ENCODE results near the gene KRTAP13-4.

KRTAP13-4 gene

DNA sequence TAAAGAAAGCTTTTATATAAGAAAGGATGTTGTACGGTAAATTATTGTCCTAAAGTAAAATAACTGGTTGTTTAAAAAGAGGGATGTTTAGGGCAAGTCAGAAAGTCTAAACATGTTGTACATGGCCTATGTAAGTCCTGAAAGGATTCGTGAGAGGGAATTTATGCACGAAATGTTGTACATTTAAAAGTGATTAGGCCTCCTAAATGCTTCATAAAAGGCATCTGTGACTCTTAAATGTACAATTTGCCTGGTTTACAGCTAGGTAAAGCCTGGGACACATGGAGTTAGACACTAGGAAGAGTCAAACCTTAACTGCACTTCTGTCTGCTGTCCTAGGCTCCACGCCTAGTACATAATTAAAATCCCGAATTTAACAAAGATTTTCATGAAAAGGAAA lies 14.0 kb upstream of the KRTAP13-4 start:
- no peak for DNase-seq
- no peak overlapping the region for H3K27ac Mint-ChIP-seq
- peaks cover 52% of the 10 kb centered on the region for H3K9me3 Mint-ChIP-seq
- H3K36me3 Mint-ChIP-seq (ENCODE audit: low read depth): peaks cover 11% of the 10 kb centered on the region
- peaks cover 4% of the 10 kb centered on the region for H3K27me3 Mint-ChIP-seq (ENCODE audit: low read depth, poor library complexity)
- TF ChIP-seq, protein P1, sequence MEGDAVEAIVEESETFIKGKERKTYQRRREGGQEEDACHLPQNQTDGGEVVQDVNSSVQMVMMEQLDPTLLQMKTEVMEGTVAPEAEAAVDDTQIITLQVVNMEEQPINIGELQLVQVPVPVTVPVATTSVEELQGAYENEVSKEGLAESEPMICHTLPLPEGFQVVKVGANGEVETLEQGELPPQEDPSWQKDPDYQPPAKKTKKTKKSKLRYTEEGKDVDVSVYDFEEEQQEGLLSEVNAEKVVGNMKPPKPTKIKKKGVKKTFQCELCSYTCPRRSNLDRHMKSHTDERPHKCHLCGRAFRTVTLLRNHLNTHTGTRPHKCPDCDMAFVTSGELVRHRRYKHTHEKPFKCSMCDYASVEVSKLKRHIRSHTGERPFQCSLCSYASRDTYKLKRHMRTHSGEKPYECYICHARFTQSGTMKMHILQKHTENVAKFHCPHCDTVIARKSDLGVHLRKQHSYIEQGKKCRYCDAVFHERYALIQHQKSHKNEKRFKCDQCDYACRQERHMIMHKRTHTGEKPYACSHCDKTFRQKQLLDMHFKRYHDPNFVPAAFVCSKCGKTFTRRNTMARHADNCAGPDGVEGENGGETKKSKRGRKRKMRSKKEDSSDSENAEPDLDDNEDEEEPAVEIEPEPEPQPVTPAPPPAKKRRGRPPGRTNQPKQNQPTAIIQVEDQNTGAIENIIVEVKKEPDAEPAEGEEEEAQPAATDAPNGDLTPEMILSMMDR (IDR thresholded peaks at IDR 0.05): no peak
- no peak overlapping the region for H3K4me3 Mint-ChIP-seq
- no peaks in the 10 kb centered on the region for H3K4me1 Mint-ChIP-seq

DNA sequence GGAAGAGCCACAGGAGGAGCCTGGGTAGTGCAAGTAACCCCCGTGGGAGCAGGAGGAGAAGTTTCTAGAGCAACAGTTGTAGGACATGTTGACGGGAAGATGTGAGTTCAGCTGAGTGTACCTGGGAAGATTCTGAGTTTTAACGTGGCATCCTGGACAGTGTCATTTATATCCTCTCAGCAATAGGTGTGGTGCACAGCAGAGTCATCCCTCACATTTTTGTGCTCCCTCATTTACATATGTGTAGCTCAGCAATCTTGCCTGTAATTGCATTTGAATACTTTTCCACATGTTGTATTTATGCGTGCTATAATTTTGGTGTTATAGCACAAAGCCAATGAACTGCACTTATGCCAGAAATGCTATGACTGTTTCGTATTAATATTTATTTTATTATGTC lies 4.2 kb upstream of the KRTAP13-4 start, which contains the start of gene KRTAP13-3:
Gene KRTAP13-3 (minus strand): TSS at position 101 of the 400 bp plus-strand sequence. CDS start 14 bp downstream, at position 87.
- no peaks in the 10 kb centered on the region for H3K36me3 Mint-ChIP-seq (ENCODE audit: low read depth)
- TF ChIP-seq, protein P1 (IDR thresholded peaks at IDR 0.05): no peak
- no peak within 1 kb of the TSS for H3K4me3 Mint-ChIP-seq
- H3K27me3 Mint-ChIP-seq (ENCODE audit: low read depth, poor library complexity): peaks cover 8% of the 10 kb centered on the region
- no peak for DNase-seq
- peak within 1 kb of the TSS; percentile 17 for H3K27ac Mint-ChIP-seq
- H3K9me3 Mint-ChIP-seq: peaks cover 20% of the 10 kb centered on the region
- no peaks in the 10 kb centered on the region for H3K4me1 Mint-ChIP-seq

GRCh38 chr21:30426731-30427130 lies 3.3 kb upstream of the KRTAP13-4 start:
- Mint-ChIP-seq H3K4me3 (no peak overlapping the region), H3K4me1 (no peaks in the 10 kb centered on the region), H3K9me3 (peaks cover 15% of the 10 kb centered on the region), H3K27me3 (ENCODE audit: low read depth, poor library complexity) (peaks cover 8% of the 10 kb centered on the region), H3K27ac (no peak overlapping the region), H3K36me3 (ENCODE audit: low read depth) (no peaks in the 10 kb centered on the region)
- DNase-seq: no peak
- TF ChIP-seq, protein P1 (IDR thresholded peaks at IDR 0.05): no peak

GRCh38 chr21:30434033-30434631 lies 4.1 kb downstream of the KRTAP13-4 start:
- Mint-ChIP-seq H3K36me3 (ENCODE audit: low read depth) (no peaks in the 10 kb centered on the region), H3K4me3 (no peak overlapping the region), H3K27me3 (ENCODE audit: low read depth, poor library complexity) (peaks cover 13% of the 10 kb centered on the region), H3K27ac (no peak overlapping the region), H3K4me1 (peaks cover 7% of the 10 kb centered on the region), H3K9me3 (no peaks in the 10 kb centered on the region)
- TF ChIP-seq, protein P1 (IDR thresholded peaks at IDR 0.05): peak; percentile 45
- peak; percentile 30 for DNase-seq

GRCh38 chr21:30437010-30437565 lies 7.1 kb downstream of the KRTAP13-4 start:
- Mint-ChIP-seq H3K4me1 (peaks cover 7% of the 10 kb centered on the region), H3K27me3 (ENCODE audit: low read depth, poor library complexity) (peaks cover 7% of the 10 kb centered on the region), H3K4me3 (no peak overlapping the region), H3K27ac (no peak overlapping the region), H3K36me3 (ENCODE audit: low read depth) (no peaks in the 10 kb centered on the region), H3K9me3 (no peaks in the 10 kb centered on the region)
- no peak for DNase-seq
- TF ChIP-seq, protein P1 (IDR thresholded peaks at IDR 0.05): no peak

DNA sequence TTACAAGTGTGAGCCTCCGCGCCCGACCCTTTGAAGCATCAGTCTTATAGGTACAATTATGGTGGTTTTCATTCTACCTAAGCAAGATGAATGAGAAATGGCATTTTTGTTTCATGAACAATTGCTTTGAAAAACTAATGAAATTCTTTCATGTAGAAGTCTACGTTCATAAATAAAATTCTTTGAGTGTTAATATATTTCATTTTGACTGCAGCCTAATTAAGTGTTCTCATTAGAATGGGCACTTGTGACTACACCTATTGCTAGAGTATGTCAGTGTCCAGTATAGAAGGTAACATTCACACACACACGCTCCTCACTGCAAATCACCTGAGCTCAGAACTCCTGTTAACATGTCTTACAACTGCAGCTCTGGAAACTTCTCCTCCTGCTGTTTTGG lies 10.0 kb downstream of the KRTAP13-4 start, which contains the start of gene KRTAP15-1:
Gene KRTAP15-1 (plus strand): TSS at position 301 of the 400 bp plus-strand sequence. CDS start 53 bp downstream, at position 354.
- peaks cover 14% of the 10 kb centered on the region for H3K4me1 Mint-ChIP-seq
- DNase-seq: no peak
- H3K4me3 Mint-ChIP-seq: no peak within 1 kb of the TSS
- H3K27ac Mint-ChIP-seq: no peak within 1 kb of the TSS
- no peaks in the 10 kb centered on the region for H3K9me3 Mint-ChIP-seq
- peaks cover 3% of the 10 kb centered on the region for H3K27me3 Mint-ChIP-seq (ENCODE audit: low read depth, poor library complexity)
- H3K36me3 Mint-ChIP-seq (ENCODE audit: low read depth): no peaks in the 10 kb centered on the region
- TF ChIP-seq, protein P1 (IDR thresholded peaks at IDR 0.05): no peak
